MCF 10A (cell line): ENCODE measurements around the gene BHLHA15. TPM values are rescaled to one million over a fixed set of nuclear protein-coding genes. Genes with fewer than 3 reads are reported as not detected.

Experiments used
- BruUV-seq: library from RNA; stranded (reverse); fragments of 400-500 nt; replicated peaks from 2 replicates; lab custom pipeline; 2021; lab: Mats Ljungman, UMichigan
- CTCF ChIA-PET: fragments of 300-600 bp; sonication (Branson Sonifier 250); formaldehyde crosslinking; extraction: SDS; loops from one replicate; lab custom pipeline; 2021; ENCODE audit warnings: antibody characterized with exemption, inconsistent platforms; lab: Yijun Ruan, JAX
- POLR2A ChIA-PET: fragments of 300-600, 350-650 bp; sonication (Branson Sonifier 250); formaldehyde crosslinking; extraction: SDS; loops from one replicate; lab custom pipeline; 2020; ENCODE audit warnings: antibody characterized with exemption, inconsistent platforms; lab: Yijun Ruan, JAX
- DNase-seq: peaks from one replicate; pipeline ENCODE4 v3.0.0-alpha.2; 2018; ENCODE audit not compliant: unreplicated experiment
- H3K27ac Mint-ChIP-seq: one replicate; pipeline ENCODE4 v1.8.0; 2022; ENCODE audit warnings: mild to moderate bottlenecking, low read depth, mixed read lengths; ENCODE audit not compliant: unreplicated experiment
- H3K27me3 Mint-ChIP-seq: one replicate; pipeline ENCODE4 v1.8.0; 2022; ENCODE audit warnings: mixed read lengths; ENCODE audit not compliant: insufficient read depth, unreplicated experiment
- H3K36me3 Mint-ChIP-seq: one replicate; pipeline ENCODE4 v1.8.0; 2022; ENCODE audit warnings: mild to moderate bottlenecking, moderate library complexity, mixed read lengths; ENCODE audit not compliant: insufficient read depth, unreplicated experiment
- H3K4me1 Mint-ChIP-seq: one replicate; pipeline ENCODE4 v1.8.0; 2022; ENCODE audit warnings: mixed read lengths; ENCODE audit not compliant: insufficient read depth, unreplicated experiment
- H3K4me3 Mint-ChIP-seq: one replicate; pipeline ENCODE4 v1.8.0; 2022; ENCODE audit warnings: mild to moderate bottlenecking, moderate library complexity, mixed read lengths; ENCODE audit not compliant: unreplicated experiment
- H3K9me3 Mint-ChIP-seq: one replicate; pipeline ENCODE4 v1.8.0; 2022; ENCODE audit warnings: mixed read lengths; ENCODE audit not compliant: unreplicated experiment
- intact Hi-C: fragments of 100-400 bp; cut with micrococcal nuclease; formaldehyde crosslinking; loops from 2 replicates; pipeline ENCODE4 v1.14.1; 2022
- total RNA-seq: library from RNA; stranded (reverse); gene quantifications from 2 replicates; pipeline ENCODE4 v1.2.3, GENCODE V29; 2022
- TF ChIP-seq, protein P1 (sequence below): fragments of 200-600 bp; IDR thresholded peaks from one replicate; pipeline ENCODE4 v1.8.0; 2022; ENCODE audit warnings: antibody characterized with exemption, mild to moderate bottlenecking; ENCODE audit not compliant: unreplicated experiment

BHLHA15 gene
- total RNA-seq, 1 experiment from 2014 or later = 3.2 TPM

DNA sequence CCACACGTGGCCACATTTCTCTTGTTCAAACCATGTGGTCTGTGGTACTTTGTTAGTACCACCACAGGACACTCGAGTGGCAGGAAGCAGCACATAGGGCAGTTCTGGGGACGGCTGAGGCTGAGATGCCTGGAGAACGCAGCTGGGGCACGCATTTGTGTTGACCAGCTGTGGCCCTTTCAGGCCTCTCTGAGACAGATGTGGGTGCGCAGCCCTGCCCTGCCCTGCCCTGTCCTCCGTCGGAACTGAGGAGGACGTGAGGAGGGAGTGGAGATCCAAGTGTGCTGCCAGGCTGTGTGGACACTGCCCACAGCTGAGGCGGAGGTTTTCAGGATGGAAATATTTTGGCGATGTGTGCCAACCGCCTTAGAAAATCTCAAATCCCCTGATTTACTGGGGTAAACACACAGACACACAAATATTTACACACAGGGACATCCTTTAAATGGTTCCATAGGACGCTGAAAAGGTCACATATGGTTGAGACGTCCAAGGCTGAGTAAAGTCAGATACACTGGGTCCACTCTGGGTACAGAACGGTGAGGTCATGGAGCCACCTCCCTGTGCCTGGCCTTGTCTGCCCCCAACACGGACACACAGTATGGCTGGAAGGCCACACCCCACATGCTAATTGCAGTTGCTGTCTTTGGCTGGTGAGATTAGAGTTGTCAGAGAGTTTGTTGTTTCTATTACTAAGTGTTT, 14.8 kb downstream of the BHLHA15 start:
- no TSS peak for BruUV-seq
- Mint-ChIP-seq H3K4me3 (no peak overlapping the region), H3K27me3 (no peaks in the 10 kb centered on the region), H3K36me3 (peaks cover 4% of the 10 kb centered on the region), H3K27ac (no peak overlapping the region), H3K9me3 (no peaks in the 10 kb centered on the region), H3K4me1 (no peaks in the 10 kb centered on the region)
- intact Hi-C loops = no loop called here
- TF ChIP-seq, protein P1, sequence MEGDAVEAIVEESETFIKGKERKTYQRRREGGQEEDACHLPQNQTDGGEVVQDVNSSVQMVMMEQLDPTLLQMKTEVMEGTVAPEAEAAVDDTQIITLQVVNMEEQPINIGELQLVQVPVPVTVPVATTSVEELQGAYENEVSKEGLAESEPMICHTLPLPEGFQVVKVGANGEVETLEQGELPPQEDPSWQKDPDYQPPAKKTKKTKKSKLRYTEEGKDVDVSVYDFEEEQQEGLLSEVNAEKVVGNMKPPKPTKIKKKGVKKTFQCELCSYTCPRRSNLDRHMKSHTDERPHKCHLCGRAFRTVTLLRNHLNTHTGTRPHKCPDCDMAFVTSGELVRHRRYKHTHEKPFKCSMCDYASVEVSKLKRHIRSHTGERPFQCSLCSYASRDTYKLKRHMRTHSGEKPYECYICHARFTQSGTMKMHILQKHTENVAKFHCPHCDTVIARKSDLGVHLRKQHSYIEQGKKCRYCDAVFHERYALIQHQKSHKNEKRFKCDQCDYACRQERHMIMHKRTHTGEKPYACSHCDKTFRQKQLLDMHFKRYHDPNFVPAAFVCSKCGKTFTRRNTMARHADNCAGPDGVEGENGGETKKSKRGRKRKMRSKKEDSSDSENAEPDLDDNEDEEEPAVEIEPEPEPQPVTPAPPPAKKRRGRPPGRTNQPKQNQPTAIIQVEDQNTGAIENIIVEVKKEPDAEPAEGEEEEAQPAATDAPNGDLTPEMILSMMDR = no peak
- ChIA-PET POLR2A (no interaction called here), CTCF (interaction anchor here (0.7 kb wide), 1 partner anchor 18 kb away, joined by 6 read pairs; no protein-coding TSS in a partner anchor)
- DNase-seq = no peak

DNA sequence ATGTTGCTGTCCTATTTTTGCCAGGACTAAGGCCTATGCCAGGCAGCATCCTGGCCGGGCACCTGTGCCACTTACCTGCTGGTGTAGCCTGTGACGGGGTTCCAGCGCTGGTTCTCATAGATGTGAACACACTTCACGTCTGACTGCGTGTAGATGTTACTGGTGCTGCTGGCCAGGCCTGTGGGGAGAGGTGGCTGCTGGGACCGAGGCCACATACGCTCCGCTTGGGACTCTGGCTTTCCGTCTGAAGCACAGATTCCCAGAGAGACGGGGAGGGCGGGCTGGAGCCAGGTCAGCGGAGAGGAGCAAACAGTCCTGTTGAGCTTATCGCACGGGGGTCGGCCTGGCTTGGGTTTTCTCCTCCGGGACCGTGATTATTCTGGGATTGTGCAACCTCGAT, 16.7 kb downstream of the BHLHA15 start:
- intact Hi-C loops = no loop called here

DNA sequence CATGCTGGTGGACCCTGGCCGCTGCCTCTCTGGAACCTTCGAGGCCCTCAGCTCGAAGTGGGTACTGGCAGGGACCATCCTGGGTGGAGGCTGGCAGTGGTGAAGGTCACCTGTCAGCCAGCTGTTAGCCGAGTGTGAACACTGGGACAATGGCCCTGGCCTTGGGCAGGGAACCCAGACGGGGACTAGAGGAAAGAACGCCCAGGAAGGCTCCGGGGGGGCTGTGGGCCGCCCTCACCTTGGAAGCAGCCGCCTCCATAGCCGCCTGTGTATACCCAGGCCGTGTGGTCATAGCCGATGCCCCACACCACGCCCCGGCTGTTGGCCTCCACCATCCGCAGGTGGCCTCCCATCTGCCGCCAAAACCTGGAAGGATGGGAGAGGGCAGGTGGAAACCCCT, 17.6 kb downstream of the BHLHA15 start:
- no peaks in the 10 kb centered on the region for H3K4me1 Mint-ChIP-seq
- no peak for DNase-seq
- H3K27me3 Mint-ChIP-seq = no peaks in the 10 kb centered on the region
- peaks cover 4% of the 10 kb centered on the region for H3K36me3 Mint-ChIP-seq
- ChIA-PET CTCF (no interaction called here), POLR2A (no interaction called here)
- TF ChIP-seq, protein P1 = no peak
- H3K9me3 Mint-ChIP-seq = no peaks in the 10 kb centered on the region
- no peak overlapping the region for H3K4me3 Mint-ChIP-seq
- BruUV-seq = no TSS peak
- intact Hi-C loops = no loop called here
- no peak overlapping the region for H3K27ac Mint-ChIP-seq

More for the DNA sequence above, 16.7 kb downstream of the BHLHA15 start:
- no peak for DNase-seq
- ChIA-PET CTCF (no interaction called here), POLR2A (no interaction called here)
- TF ChIP-seq, protein P1 = no peak
- Mint-ChIP-seq H3K9me3 (no peaks in the 10 kb centered on the region), H3K4me3 (no peak overlapping the region), H3K27ac (no peak overlapping the region), H3K4me1 (no peaks in the 10 kb centered on the region), H3K36me3 (peaks cover 4% of the 10 kb centered on the region), H3K27me3 (no peaks in the 10 kb centered on the region)
- no TSS peak for BruUV-seq

DNA sequence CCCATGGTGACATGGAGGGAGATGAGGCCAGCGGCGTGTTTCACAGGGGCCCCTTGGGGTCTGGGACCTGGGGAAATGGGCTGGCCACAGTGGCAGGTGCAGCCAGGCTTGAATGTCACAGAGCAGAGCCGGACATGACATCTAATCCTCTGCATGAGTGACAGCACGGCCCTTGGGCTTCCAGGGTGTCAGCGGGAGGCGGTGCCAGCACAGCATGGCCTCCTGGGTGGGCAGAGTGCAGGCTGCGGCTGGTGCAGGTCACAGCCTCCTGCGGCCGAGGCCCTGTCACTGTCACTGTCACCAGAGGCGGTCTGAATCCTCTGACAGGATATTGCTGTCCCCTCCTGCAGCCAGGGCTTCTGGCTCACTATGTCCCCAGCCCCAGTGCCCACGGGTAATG, 18.2 kb downstream of the BHLHA15 start:
- ChIA-PET CTCF (no interaction called here), POLR2A (no interaction called here)
- TF ChIP-seq, protein P1 = no peak
- DNase-seq = no peak
- BruUV-seq = no TSS peak
- Mint-ChIP-seq H3K27me3 (no peaks in the 10 kb centered on the region), H3K4me1 (no peaks in the 10 kb centered on the region), H3K27ac (no peak overlapping the region), H3K4me3 (no peak overlapping the region), H3K9me3 (no peaks in the 10 kb centered on the region), H3K36me3 (peaks cover 4% of the 10 kb centered on the region)
- intact Hi-C loops = no loop called here
